Fibroblast of villous mesenchyme (primary cell): Measurements from ENCODE around the gene BGN. TPM values are rescaled to one million over a fixed set of nuclear protein-coding genes. Genes with fewer than 3 reads are reported as not detected.
A peak's percentile ranks its signal among the peaks of the same experiment; 100 is the strongest.

Source experiments
- DNase-seq: peaks from one replicate; pipeline ENCODE4 v3.0.0-alpha.2; 2010; ENCODE audit warnings: low read depth
- H3K4me3 ChIP-seq: 2 replicates; pipeline ENCODE4 v1.5.1; 2011; ENCODE audit warnings: low read depth, mild to moderate bottlenecking, low read length
- total RNA-seq: library from RNA; depleted of rRNA; stranded (reverse); fragments of >200 nt; gene quantifications from 2 replicates; pipeline ENCODE4 v1.2.3, GENCODE V29; 2012
- TF ChIP-seq, protein P1 (sequence below): IDR thresholded peaks from 2 replicates; pipeline ENCODE4 v1.5.1; 2012; ENCODE audit warnings: low read depth, mild to moderate bottlenecking, low read length; ENCODE audit not compliant: insufficient read depth

The BGN gene
- total RNA-seq: 14.7 and 62.5 TPM in 2 replicates

DNA sequence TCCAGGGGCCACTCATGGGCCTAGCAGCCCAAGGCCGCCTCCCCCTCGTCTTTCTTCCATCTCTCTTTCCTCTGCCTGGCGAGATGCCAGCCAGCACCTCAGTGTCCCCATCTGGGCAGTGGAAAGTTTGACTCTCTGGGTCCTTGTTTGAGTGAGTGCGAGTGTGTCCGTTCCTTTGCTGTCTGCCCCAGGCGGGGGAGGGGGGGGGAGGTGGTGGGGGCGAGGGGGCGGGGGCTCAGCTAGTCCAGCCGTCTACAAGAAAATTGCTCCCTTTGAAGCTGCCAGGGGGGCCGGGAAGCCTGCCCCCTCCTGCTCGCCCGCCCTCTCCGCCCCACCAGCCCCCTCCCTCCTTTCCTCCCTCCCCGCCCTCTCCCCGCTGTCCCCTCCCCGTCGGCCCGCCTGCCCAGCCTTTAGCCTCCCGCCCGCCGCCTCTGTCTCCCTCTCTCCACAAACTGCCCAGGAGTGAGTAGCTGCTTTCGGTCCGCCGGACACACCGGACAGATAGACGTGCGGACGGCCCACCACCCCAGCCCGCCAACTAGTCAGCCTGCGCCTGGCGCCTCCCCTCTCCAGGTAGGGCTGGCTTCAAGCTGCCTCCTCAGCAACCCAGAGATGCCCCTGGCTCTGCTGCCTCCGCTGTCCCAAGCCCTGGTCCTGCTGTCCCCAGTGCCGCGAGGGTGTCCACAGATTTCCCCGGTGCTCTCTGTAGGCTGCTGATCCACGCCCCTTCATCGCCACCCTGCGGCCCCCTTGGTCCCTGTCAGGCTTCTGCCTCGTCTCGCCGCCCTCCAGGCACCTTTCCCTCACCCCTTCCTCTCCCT, at the start of gene BGN:
Gene BGN (plus strand): TSS at position 440 of the 821 bp plus-strand sequence. CDS start 9,652 bp downstream, outside the sequence.
- peak; percentile 38 for DNase-seq
- TF ChIP-seq, protein P1, sequence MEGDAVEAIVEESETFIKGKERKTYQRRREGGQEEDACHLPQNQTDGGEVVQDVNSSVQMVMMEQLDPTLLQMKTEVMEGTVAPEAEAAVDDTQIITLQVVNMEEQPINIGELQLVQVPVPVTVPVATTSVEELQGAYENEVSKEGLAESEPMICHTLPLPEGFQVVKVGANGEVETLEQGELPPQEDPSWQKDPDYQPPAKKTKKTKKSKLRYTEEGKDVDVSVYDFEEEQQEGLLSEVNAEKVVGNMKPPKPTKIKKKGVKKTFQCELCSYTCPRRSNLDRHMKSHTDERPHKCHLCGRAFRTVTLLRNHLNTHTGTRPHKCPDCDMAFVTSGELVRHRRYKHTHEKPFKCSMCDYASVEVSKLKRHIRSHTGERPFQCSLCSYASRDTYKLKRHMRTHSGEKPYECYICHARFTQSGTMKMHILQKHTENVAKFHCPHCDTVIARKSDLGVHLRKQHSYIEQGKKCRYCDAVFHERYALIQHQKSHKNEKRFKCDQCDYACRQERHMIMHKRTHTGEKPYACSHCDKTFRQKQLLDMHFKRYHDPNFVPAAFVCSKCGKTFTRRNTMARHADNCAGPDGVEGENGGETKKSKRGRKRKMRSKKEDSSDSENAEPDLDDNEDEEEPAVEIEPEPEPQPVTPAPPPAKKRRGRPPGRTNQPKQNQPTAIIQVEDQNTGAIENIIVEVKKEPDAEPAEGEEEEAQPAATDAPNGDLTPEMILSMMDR: peak; percentile 37
- peak within 1 kb of the TSS; percentile 56 for H3K4me3 ChIP-seq

- no peak overlapping the region for H3K4me3 ChIP-seq
- TF ChIP-seq, protein P1: no peak
- no peak for DNase-seq
These were observed 49.5 kb upstream of the BGN start for GRCh38 chrX:153445106-153445855.

DNA sequence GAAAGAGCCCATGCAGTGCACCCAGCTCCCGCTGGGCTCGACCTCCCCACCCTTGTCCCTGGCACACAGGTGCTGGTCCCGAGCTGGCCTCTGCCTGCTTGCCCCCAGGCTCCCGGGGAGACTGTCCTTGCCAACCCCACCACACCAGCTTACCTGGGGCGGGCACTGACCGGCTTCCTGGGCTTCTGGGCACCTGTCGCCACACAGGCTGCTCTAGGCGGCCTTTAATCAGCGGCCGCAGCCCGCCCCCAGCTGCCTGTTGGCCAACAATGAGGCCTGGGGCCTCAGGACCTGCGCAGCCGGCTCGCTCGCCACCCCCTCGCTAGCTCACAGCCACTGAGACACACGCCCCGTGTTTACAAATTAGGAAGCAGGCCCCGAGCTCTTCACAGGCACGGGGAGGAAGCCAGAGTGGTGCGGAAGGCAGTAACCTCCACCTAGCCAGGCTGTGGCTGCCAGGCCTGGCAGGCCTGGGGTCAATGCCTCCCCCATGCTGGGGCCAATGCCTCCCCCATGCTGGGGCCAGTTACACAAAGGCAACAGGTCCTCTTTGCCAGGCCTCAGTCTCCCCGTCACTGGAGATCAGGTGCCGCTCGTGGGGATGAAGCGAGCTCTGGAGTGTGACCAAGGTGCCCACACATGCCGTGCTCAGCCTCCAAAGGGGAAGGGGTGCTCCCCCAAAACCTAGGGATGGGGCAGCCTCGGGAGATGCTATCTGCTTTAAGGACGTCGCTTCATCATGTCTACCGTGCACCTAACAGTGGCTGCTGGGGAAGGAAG, 48.7 kb upstream of the BGN start, which contains the start of gene TREX2:
Gene TREX2 (minus strand): TSS at position 201 of the 780 bp plus-strand sequence. CDS start 626 bp downstream, outside the sequence.
- TF ChIP-seq, protein P1: no peak
- no peak within 1 kb of the TSS for H3K4me3 ChIP-seq
- DNase-seq: no peak

GRCh38 chrX:153446636-153446936, 48.2 kb upstream of the BGN start:
- TF ChIP-seq, protein P1: no peak
- H3K4me3 ChIP-seq: no peak overlapping the region
- DNase-seq: no peak

DNA sequence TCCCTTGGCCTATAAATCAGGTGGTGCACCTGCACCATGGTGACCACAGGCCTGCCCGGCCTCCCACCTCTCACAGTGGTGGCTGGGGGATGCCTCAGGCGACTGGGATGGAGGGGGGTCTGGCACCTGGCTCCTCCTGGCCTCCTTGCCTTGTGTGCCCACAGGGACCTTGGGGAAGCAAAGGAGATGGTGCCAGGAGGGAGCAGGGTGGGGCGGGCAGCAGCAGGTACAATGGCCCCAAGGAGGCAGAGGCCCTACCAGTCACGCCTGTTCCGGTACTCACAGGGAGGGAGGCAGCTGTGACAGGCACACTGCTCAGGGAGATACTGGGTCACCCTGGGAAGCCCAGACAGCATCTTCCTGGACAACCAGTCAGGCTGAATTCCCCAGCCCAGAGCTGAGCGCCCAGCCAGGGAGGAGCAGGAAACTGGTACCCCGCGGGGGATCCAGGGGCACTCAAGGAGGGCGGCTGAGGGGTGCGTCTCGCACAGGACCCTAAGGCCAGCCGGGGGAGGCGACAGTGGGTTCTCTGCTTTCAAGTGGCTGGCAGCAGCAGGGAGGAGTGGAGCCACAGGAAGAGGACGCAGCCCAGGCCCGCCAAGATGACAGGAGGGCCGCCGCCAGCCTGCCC, 47.7 kb upstream of the BGN start:
- no peak overlapping the region for H3K4me3 ChIP-seq
- DNase-seq: no peak
- TF ChIP-seq, protein P1: no peak

GRCh38 chrX:153447581-153447960, 47.2 kb upstream of the BGN start:
- DNase-seq: no peak
- no peak overlapping the region for H3K4me3 ChIP-seq
- TF ChIP-seq, protein P1: no peak
